GM18502 (cell line): ENCODE measurements around the gene SKOR1.

Experiments
- ATAC-seq: cut with Tn5 transposase; IDR thresholded peaks from one replicate; pipeline ENCODE4 v1.9.1; 2021; ENCODE audit warnings: mild to moderate bottlenecking; ENCODE audit not compliant: unreplicated experiment, poor library complexity

SKOR1 gene

GRCh38 chr15:67794832-67795574 lies 30.3 kb upstream of the SKOR1 start:
- no peak for ATAC-seq

GRCh38 chr15:67796196-67797127 lies 28.8 kb upstream of the SKOR1 start:
- ATAC-seq = no peak

- no peak for ATAC-seq
These were observed 25.5 kb upstream of the SKOR1 start for GRCh38 chr15:67799801-67800205.

GRCh38 chr15:67801142-67801541 lies 24.2 kb upstream of the SKOR1 start:
- ATAC-seq = no peak

- no peak for ATAC-seq
These were observed 23.1 kb upstream of the SKOR1 start for GRCh38 chr15:67801926-67802914.

- ATAC-seq = no peak
These were observed 22.0 kb upstream of the SKOR1 start for GRCh38 chr15:67803299-67803698.

GRCh38 chr15:67803996-67804843 lies 21.1 kb upstream of the SKOR1 start:
- no peak for ATAC-seq

GRCh38 chr15:67805008-67805665 lies 20.2 kb upstream of the SKOR1 start:
- no peak for ATAC-seq

- no peak for ATAC-seq
These were observed 19.4 kb upstream of the SKOR1 start for GRCh38 chr15:67805666-67806516.

- ATAC-seq = no peak
These were observed 18.8 kb upstream of the SKOR1 start for GRCh38 chr15:67806536-67806935.

- ATAC-seq = no peak
These were observed 18.2 kb upstream of the SKOR1 start for GRCh38 chr15:67807141-67807540.

GRCh38 chr15:67807836-67808235 lies 17.5 kb upstream of the SKOR1 start:
- no peak for ATAC-seq

GRCh38 chr15:67808821-67809220 lies 16.5 kb upstream of the SKOR1 start:
- ATAC-seq = no peak

- no peak for ATAC-seq
These were observed 15.9 kb upstream of the SKOR1 start for GRCh38 chr15:67809441-67809840.

GRCh38 chr15:67809866-67810265 lies 15.4 kb upstream of the SKOR1 start:
- ATAC-seq = no peak

GRCh38 chr15:67812241-67812644 lies 13.1 kb upstream of the SKOR1 start:
- ATAC-seq = no peak

GRCh38 chr15:67813104-67813634 lies 12.1 kb upstream of the SKOR1 start:
- ATAC-seq = no peak
